OCI-LY1 (cell line): Measurements from ENCODE around the gene HAT1.
"Not testable (repeated sequence)": the region's sequence is repeated elsewhere in the genome, so short reads cannot be mapped to it uniquely, and the experiment has no call there.

Experiments used
- H2AFZ ChIP-seq: fragments of 200-600 bp; sonication (generic), shearing (Covaris generic); 2 replicates; pipeline ENCODE4 v1.6.0; 2014; ENCODE audit warnings: antibody characterized with exemption, mild to moderate bottlenecking, low read length
- H3F3A ChIP-seq: fragments of 200-600 bp; sonication (generic), shearing (Covaris generic); 2 replicates; pipeline ENCODE4 v1.6.0; 2014; ENCODE audit warnings: mild to moderate bottlenecking, antibody characterized with exemption, low read length, moderate library complexity; ENCODE audit not compliant: insufficient read depth
- H3K27ac ChIP-seq: fragments of 200-600 bp; sonication (generic); 2 replicates; pipeline ENCODE4 v1.5.1; 2014; ENCODE audit warnings: low read length, mixed run types, mild to moderate bottlenecking, low read depth; ENCODE audit not compliant: poor library complexity, severe bottlenecking
- H3K27me3 ChIP-seq: fragments of 200-600 bp; sonication (generic); 2 replicates; pipeline ENCODE4 v1.6.0; 2014; ENCODE audit warnings: antibody characterized with exemption, mild to moderate bottlenecking, low read length, moderate library complexity; ENCODE audit not compliant: insufficient read depth
- H3K36me3 ChIP-seq: fragments of 200-600 bp; sonication (generic); 2 replicates; pipeline ENCODE4 v1.6.1; 2014; ENCODE audit warnings: mild to moderate bottlenecking, antibody characterized with exemption, low read length, moderate library complexity, mixed read lengths; ENCODE audit not compliant: insufficient read depth
- H3K4me1 ChIP-seq: fragments of 200-600 bp; sonication (generic); 2 replicates; pipeline ENCODE4 v1.5.1; 2014; ENCODE audit warnings: mild to moderate bottlenecking, low read length, moderate library complexity; ENCODE audit not compliant: insufficient read depth, severe bottlenecking
- H3K4me2 ChIP-seq: fragments of 200-600 bp; sonication (generic), shearing (Covaris generic); 2 replicates; pipeline ENCODE4 v1.6.1; 2014; ENCODE audit warnings: low read length
- H3K4me3 ChIP-seq: fragments of 200-600 bp; sonication (generic); 2 replicates; pipeline ENCODE4 v1.5.1; 2014; ENCODE audit warnings: low read length, low read depth, mild to moderate bottlenecking, mixed read lengths; ENCODE audit not compliant: poor library complexity, severe bottlenecking
- H3K79me2 ChIP-seq: fragments of 200-600 bp; shearing (Covaris generic); 2 replicates; pipeline ENCODE4 v1.6.1; 2016; ENCODE audit warnings: mixed run types, low read length, mixed read lengths; ENCODE audit not compliant: insufficient read depth
- H3K9ac ChIP-seq: fragments of 200-600 bp; sonication (generic), shearing (Covaris generic); 2 replicates; pipeline ENCODE4 v1.6.1; 2014; ENCODE audit warnings: mild to moderate bottlenecking, low read length, mixed read lengths
- H3K9me2 ChIP-seq: fragments of 200-600 bp; sonication (generic), shearing (Covaris generic); 2 replicates; pipeline ENCODE4 v1.6.1; 2014; ENCODE audit warnings: low read depth, mild to moderate bottlenecking, low read length, mixed read lengths
- H3K9me3 ChIP-seq: fragments of 200-600 bp; shearing (Covaris generic); 2 replicates; pipeline ENCODE4 v1.6.1; 2014; ENCODE audit warnings: low read length, mixed read lengths
- H4K20me1 ChIP-seq: fragments of 200-600 bp; sonication (generic), shearing (Covaris generic); 2 replicates; pipeline ENCODE4 v1.6.0; 2016; ENCODE audit warnings: mild to moderate bottlenecking, low read length; ENCODE audit not compliant: insufficient read depth
- CTCF ChIP-seq: fragments of 200-600 bp; sonication (generic), shearing (Covaris generic); IDR thresholded peaks from 2 replicates; pipeline ENCODE4 v1.5.1; 2017; ENCODE audit warnings: mild to moderate bottlenecking, antibody characterized with exemption, low read length, moderate library complexity, mixed read lengths
- EZH2 ChIP-seq: fragments of 200-600 bp; sonication (generic), shearing (Covaris generic); IDR thresholded peaks from 2 replicates; pipeline ENCODE4 v1.8.0; 2017; ENCODE audit warnings: borderline replicate concordance, mixed run types, mild to moderate bottlenecking, antibody characterized with exemption, low read length, moderate library complexity, mixed read lengths

Gene HAT1

GRCh38 chr2:171996021-171996420 lies 73.8 kb downstream of the HAT1 start:
- no peaks in the 10 kb centered on the region for H4K20me1 ChIP-seq
- no peak overlapping the region for H3K4me2 ChIP-seq
- H3F3A ChIP-seq: no peaks in the 10 kb centered on the region
- no peaks in the 10 kb centered on the region for H3K27me3 ChIP-seq
- H3K79me2 ChIP-seq: no peaks in the 10 kb centered on the region
- no peak overlapping the region for H3K27ac ChIP-seq
- H3K4me1 ChIP-seq: peaks cover 25% of the 10 kb centered on the region
- H3K9me2 ChIP-seq: no peaks in the 10 kb centered on the region
- no peak overlapping the region for H2AFZ ChIP-seq
- H3K9ac ChIP-seq: no peak overlapping the region
- no peaks in the 10 kb centered on the region for H3K9me3 ChIP-seq
- no peaks in the 10 kb centered on the region for H3K36me3 ChIP-seq
- no peak for TF ChIP-seq CTCF
- TF ChIP-seq EZH2: no peak
- no peak overlapping the region for H3K4me3 ChIP-seq

GRCh38 chr2:171997031-171997430 lies 74.8 kb downstream of the HAT1 start:
- H3K4me2 ChIP-seq: not testable (repeated sequence)

DNA sequence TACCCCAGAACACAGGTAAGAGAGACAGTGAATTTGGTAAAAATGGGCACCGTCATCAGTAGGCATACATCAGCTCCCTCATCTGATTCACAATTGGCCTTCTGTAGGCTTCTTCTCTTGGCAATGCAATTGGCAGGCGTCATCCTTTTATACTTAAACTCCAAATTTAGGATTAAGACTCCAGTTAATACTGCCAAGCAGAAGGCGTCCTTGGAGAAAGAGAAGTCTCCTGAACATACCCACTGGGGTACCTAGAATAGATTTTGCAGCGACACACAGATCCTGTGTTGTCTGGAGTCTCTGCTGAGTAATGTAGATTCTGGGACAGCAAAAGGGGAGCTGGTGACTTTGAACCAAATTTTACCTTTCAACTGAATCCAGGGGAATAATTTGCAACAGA lies 76.9 kb downstream of the HAT1 start:
- TF ChIP-seq EZH2 (no peak), CTCF (no peak)
- Histone ChIP-seq H2AFZ (peak overlapping the region; percentile 88), H3K79me2 (no peaks in the 10 kb centered on the region), H3K27ac (no peak overlapping the region), H3K4me1 (peaks cover 22% of the 10 kb centered on the region), H3K36me3 (no peaks in the 10 kb centered on the region), H3F3A (no peaks in the 10 kb centered on the region), H3K27me3 (no peaks in the 10 kb centered on the region), H3K4me3 (peak overlapping the region; percentile 66), H3K9me3 (no peaks in the 10 kb centered on the region), H3K9ac (peak overlapping the region; percentile 69), H3K9me2 (no peaks in the 10 kb centered on the region), H4K20me1 (no peaks in the 10 kb centered on the region), H3K4me2 (peak overlapping the region; percentile 79)

More at GRCh38 chr2:171997031-171997430, 74.8 kb downstream of the HAT1 start:
- H2AFZ ChIP-seq, H3K27ac ChIP-seq, H3K9me2 ChIP-seq, H4K20me1 ChIP-seq, H3K79me2 ChIP-seq, H3K27me3 ChIP-seq, H3K9me3 ChIP-seq, H3K9ac ChIP-seq, H3F3A ChIP-seq, H3K4me3 ChIP-seq, H3K36me3 ChIP-seq: not testable (repeated sequence)
- peaks cover 27% of the 10 kb centered on the region for H3K4me1 ChIP-seq

DNA sequence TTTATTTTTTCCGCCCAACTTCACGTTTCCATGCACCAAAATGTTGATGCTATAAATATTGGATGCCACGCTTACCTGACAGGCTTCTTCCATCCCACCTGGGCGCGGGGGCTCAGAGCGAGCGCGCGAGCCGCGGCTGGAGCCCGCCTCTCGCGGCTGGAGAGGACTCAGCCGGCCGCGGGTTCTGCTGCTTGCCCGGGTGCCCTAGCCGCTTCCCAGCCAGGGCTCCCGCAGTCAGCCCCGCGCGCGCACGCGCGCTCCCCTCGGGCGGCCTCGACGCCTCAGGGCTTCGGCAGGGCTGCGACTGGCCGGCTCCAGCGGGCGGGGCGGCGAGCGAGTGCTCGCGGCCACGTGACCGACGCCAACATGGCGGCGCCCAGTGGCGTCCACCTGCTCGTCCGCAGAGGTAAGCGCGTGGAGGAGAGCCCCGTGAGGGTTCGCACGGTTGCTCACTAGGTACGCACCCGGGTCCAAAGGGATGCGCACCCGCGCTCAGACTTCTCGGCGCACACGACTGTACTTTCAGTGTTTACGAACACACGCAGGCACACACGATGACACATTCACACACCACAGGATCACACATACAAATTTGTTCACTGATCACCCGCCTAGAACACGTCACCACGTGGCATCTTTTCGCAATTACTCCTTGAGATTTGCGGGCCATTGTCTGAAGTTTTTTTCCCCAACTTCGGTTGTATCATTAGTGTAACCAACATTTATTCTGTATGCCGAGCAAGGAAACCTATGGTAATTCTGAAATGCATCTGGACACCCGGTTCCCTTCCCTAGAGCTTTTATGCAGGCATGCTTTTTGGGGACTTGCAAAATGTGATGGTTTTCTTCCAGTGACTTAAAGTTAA lies 77.6 kb downstream of the HAT1 start, which contains the start of gene METAP1D:
Gene METAP1D (plus strand): TSS at position 350 of the 866 bp plus-strand sequence. CDS start 17 bp downstream, at position 367.
- Histone ChIP-seq H3F3A (no peaks in the 10 kb centered on the region), H3K36me3 (no peaks in the 10 kb centered on the region), H3K9me2 (no peaks in the 10 kb centered on the region), H4K20me1 (no peaks in the 10 kb centered on the region), H3K27ac (peak within 1 kb of the TSS; percentile 41), H3K4me1 (peaks cover 22% of the 10 kb centered on the region), H3K79me2 (no peaks in the 10 kb centered on the region), H2AFZ (peak within 1 kb of the TSS; percentile 88), H3K4me3 (peak within 1 kb of the TSS; percentile 66), H3K4me2 (peak within 1 kb of the TSS; percentile 79), H3K9me3 (no peaks in the 10 kb centered on the region), H3K9ac (peak within 1 kb of the TSS; percentile 69), H3K27me3 (no peaks in the 10 kb centered on the region)
- peak; percentile 6; the same call in 1 of the 2 replicates for TF ChIP-seq CTCF
- no peak for TF ChIP-seq EZH2
